HepG2 (cell line): ENCODE results near the gene ATP4A. TPM values are rescaled to one million over a fixed set of nuclear protein-coding genes. Genes with fewer than 3 reads are reported as not detected.
A peak's percentile ranks its signal among the peaks of the same experiment; 100 is the strongest.

Experiments used
- ARNTL ChIP-seq: sonication (generic); formaldehyde crosslinking; IDR thresholded peaks from 2 replicates; pipeline ENCODE4 v1.4.0; 2020; ENCODE audit warnings: mild to moderate bottlenecking, missing genetic modification reagents
- CCAR2 ChIP-seq: fragments of 200-400 bp; formaldehyde crosslinking; optimal IDR thresholded peaks from 2 replicates; pipeline ENCODE3; 2018; ENCODE audit warnings: low read depth, mild to moderate bottlenecking, low read length, moderate library complexity
- KDM2A ChIP-seq: sonication (generic); formaldehyde crosslinking; IDR thresholded peaks from 2 replicates; pipeline ENCODE4 v1.4.0; 2020; ENCODE audit warnings: low read depth, missing genetic modification reagents, borderline replicate concordance
- KMT2B ChIP-seq: IDR thresholded peaks from 2 replicates; pipeline ENCODE4 v1.6.1; 2016; ENCODE audit warnings: missing genetic modification reagents, missing compliant biosample characterization
- MIER2 ChIP-seq: IDR thresholded peaks from 2 replicates; pipeline ENCODE4 v1.6.1; 2016; ENCODE audit warnings: missing biosample characterization, missing genetic modification reagents
- PHF20 ChIP-seq: sonication (generic); formaldehyde crosslinking; IDR thresholded peaks from 2 replicates; pipeline ENCODE4 v1.5.0; 2020; ENCODE audit warnings: mild to moderate bottlenecking, missing genetic modification reagents
- SETDB1 ChIP-seq: sonication (generic); formaldehyde crosslinking; IDR thresholded peaks from 2 replicates; pipeline ENCODE4 v1.5.1; 2020; ENCODE audit warnings: missing genetic modification reagents, mild to moderate bottlenecking, borderline replicate concordance
- SOX5 ChIP-seq: IDR thresholded peaks from 2 replicates; pipeline ENCODE4 v1.6.1; 2016; ENCODE audit warnings: borderline replicate concordance
- TCF12 ChIP-seq, 2 experiments: fragments of 450-650 bp in 1 of 2; sonication (generic) in 1 of 2; formaldehyde crosslinking in 1 of 2; IDR thresholded peaks; 2 replicates each; pipeline versions ENCODE4 v1.6.1 to v1.8.0; 2017 to 2022; ENCODE audit warnings: antibody characterized with exemption in 1 of 2, mild to moderate bottlenecking in 1 of 2, missing genetic modification reagents in 1 of 2, moderate library complexity in 1 of 2
- TP53 ChIP-seq: sonication (generic); formaldehyde crosslinking; conservative IDR thresholded peaks from 2 replicates; pipeline ENCODE4 v1.4.0; 2020; ENCODE audit warnings: missing genetic modification reagents
- YEATS4 ChIP-seq: sonication (generic); formaldehyde crosslinking; IDR thresholded peaks from 2 replicates; pipeline ENCODE4 v1.4.0; 2020; ENCODE audit warnings: missing genetic modification reagents, borderline replicate concordance
- ZFP41 ChIP-seq: sonication (generic); formaldehyde crosslinking; IDR thresholded peaks from 2 replicates; pipeline ENCODE4 v1.4.0; 2020; ENCODE audit warnings: mild to moderate bottlenecking, missing genetic modification reagents, borderline replicate concordance
- ZNF10 ChIP-seq: sonication (generic); formaldehyde crosslinking; IDR thresholded peaks from 2 replicates; pipeline ENCODE4 v1.4.0; 2020; ENCODE audit warnings: mild to moderate bottlenecking, low read depth, missing genetic modification reagents, borderline replicate concordance
- ZNF337 ChIP-seq: sonication (generic); formaldehyde crosslinking; IDR thresholded peaks from 2 replicates; pipeline ENCODE4 v1.5.1; 2020; ENCODE audit warnings: missing genetic modification reagents, low read depth, mild to moderate bottlenecking, borderline replicate concordance
- ZNF451 ChIP-seq: sonication (generic); formaldehyde crosslinking; IDR thresholded peaks from 2 replicates; pipeline ENCODE4 v1.5.0; 2020; ENCODE audit warnings: mild to moderate bottlenecking, missing genetic modification reagents
- ZNF703 ChIP-seq: sonication (generic); formaldehyde crosslinking; IDR thresholded peaks from 2 replicates; pipeline ENCODE4 v1.5.1; 2020; ENCODE audit warnings: missing genetic modification reagents, mild to moderate bottlenecking, moderate library complexity, borderline replicate concordance
- ZNF781 ChIP-seq: sonication (generic); formaldehyde crosslinking; IDR thresholded peaks from 2 replicates; pipeline ENCODE4 v1.5.1; 2020; ENCODE audit warnings: borderline replicate concordance, mild to moderate bottlenecking, missing genetic modification reagents; ENCODE audit errors: not compliant biosample characterization
- ZNF788 ChIP-seq: sonication (generic); formaldehyde crosslinking; IDR thresholded peaks from 2 replicates; pipeline ENCODE4 v1.5.0; 2020; ENCODE audit warnings: mild to moderate bottlenecking, missing genetic modification reagents, borderline replicate concordance
- polyA plus RNA-seq, 8 experiments: library from polyadenylated mRNA; depleted of rRNA in 3 of 8; stranded (reverse) in 7 of 8; unstranded in 1 of 8; fragments of >200 nt; fragmentation: Illumina TruSeq in 4 of 8; extraction: Trizol in 4 of 8; gene quantifications; 2 replicates each; pipeline versions ENCODE4 v1.2.1 to v1.2.3, GENCODE V29; 2011 to 2016; ENCODE audit warnings: low read depth in 4 of 8, missing spikeins in 1 of 8, mixed read lengths in 1 of 8; ENCODE audit not compliant: insufficient read depth in 1 of 8
- total RNA-seq, 5 experiments: library from RNA; depleted of rRNA; stranded (reverse); fragments of >200 nt; fragmentation: Illumina TruSeq; extraction: Trizol; gene quantifications; 2 replicates each; pipeline ENCODE4 v1.2.3, GENCODE V29; 2016; ENCODE audit warnings: low read depth in 1 of 5
- TF ChIP-seq, protein P1 (sequence below): IDR thresholded peaks from 2 replicates; pipeline ENCODE4 v1.6.1; 2016; ENCODE audit warnings: missing compliant biosample characterization, missing genetic modification reagents, borderline replicate concordance
- TF ChIP-seq, protein P2 (sequence below): sonication (generic); formaldehyde crosslinking; IDR thresholded peaks from 2 replicates; pipeline ENCODE4 v1.4.0; 2020; ENCODE audit warnings: mild to moderate bottlenecking, low read depth, missing genetic modification reagents
- TF ChIP-seq, protein P3 (sequence below): fragments of 450-650 bp; IDR thresholded peaks from 2 replicates; pipeline ENCODE4 v1.6.1; 2016
- TF ChIP-seq, protein P4 (sequence below): IDR thresholded peaks from 2 replicates; pipeline ENCODE4 v1.6.1; 2012; ENCODE audit warnings: low read depth, low read length, improper control_type of control experiment
- TF ChIP-seq, protein P5 (sequence below): sonication (generic); formaldehyde crosslinking; IDR thresholded peaks from 2 replicates; pipeline ENCODE4 v1.4.0; 2020; ENCODE audit warnings: missing genetic modification reagents

Gene ATP4A
- total and polyA plus RNA-seq, 2 of the 13 experiments (the other 11 are each of a cell fraction or from before 2014, with no cell fraction given), result 0.08 to 0.11 TPM

DNA sequence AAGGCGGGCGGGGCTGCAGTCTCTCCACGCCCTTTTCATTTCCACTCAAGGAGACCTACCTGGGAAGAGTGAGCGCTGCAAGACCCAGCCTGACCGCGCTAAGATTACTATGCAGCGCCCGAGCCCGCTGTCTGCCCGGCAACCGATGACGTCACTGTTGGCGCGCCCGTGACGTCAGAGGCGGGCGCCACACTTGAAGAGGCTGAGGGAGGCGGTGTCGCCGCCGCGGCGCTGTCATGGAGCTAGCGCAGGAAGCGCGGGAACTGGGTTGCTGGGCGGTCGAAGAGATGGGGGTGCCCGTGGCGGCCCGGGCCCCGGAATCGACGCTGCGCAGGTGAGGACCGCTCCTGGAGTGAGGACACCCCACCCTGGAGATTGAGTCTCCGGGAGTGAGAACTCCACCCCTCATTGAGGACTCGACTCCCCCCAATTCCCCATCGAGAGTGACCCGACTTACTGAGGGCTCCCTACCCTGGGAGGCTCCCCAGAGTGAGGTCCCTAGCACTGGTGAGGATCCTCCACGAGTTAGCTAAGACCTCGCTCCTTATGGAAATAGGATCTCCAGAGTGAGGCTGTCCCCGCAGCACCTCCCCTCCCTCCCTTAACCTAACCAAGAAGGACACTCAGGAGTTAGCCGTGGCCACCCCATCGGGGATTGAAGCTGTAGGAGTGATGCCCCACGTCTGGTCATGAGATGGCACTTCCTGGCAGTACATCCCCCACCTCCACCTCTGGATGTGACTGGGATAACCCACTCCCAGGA lies 49.3 kb upstream of the ATP4A start, which contains the start of gene HAUS5 (continued):
- TF ChIP-seq ZNF10, result no peak
- TF ChIP-seq ZNF703 (CRISPR knock-in tag), result no peak
- TF ChIP-seq, protein P1, sequence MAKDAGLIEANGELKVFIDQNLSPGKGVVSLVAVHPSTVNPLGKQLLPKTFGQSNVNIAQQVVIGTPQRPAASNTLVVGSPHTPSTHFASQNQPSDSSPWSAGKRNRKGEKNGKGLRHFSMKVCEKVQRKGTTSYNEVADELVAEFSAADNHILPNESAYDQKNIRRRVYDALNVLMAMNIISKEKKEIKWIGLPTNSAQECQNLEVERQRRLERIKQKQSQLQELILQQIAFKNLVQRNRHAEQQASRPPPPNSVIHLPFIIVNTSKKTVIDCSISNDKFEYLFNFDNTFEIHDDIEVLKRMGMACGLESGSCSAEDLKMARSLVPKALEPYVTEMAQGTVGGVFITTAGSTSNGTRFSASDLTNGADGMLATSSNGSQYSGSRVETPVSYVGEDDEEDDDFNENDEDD (CRISPR knock-in tag), result peak; percentile 97
- TF ChIP-seq ZFP41, result no peak
- TF ChIP-seq KDM2A (CRISPR knock-in tag), result peak; percentile 92
- TF ChIP-seq MIER2 (CRISPR knock-in tag), result no peak
- TF ChIP-seq, protein P2, sequence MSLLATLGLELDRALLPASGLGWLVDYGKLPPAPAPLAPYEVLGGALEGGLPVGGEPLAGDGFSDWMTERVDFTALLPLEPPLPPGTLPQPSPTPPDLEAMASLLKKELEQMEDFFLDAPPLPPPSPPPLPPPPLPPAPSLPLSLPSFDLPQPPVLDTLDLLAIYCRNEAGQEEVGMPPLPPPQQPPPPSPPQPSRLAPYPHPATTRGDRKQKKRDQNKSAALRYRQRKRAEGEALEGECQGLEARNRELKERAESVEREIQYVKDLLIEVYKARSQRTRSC (CRISPR knock-in tag), result no peak
- no peak for TF ChIP-seq SETDB1 (CRISPR knock-in tag)
- TF ChIP-seq, protein P3, sequence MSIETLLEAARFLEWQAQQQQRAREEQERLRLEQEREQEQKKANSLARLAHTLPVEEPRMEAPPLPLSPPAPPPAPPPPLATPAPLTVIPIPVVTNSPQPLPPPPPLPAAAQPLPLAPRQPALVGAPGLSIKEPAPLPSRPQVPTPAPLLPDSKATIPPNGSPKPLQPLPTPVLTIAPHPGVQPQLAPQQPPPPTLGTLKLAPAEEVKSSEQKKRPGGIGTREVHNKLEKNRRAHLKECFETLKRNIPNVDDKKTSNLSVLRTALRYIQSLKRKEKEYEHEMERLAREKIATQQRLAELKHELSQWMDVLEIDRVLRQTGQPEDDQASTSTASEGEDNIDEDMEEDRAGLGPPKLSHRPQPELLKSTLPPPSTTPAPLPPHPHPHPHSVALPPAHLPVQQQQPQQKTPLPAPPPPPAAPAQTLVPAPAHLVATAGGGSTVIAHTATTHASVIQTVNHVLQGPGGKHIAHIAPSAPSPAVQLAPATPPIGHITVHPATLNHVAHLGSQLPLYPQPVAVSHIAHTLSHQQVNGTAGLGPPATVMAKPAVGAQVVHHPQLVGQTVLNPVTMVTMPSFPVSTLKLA, result no peak
- TF ChIP-seq SOX5 (CRISPR knock-in tag), result peak; percentile 35; the same call in 1 of the 2 replicates
- peak; percentile 92 for TF ChIP-seq PHF20 (CRISPR knock-in tag)
- TF ChIP-seq, protein P4, sequence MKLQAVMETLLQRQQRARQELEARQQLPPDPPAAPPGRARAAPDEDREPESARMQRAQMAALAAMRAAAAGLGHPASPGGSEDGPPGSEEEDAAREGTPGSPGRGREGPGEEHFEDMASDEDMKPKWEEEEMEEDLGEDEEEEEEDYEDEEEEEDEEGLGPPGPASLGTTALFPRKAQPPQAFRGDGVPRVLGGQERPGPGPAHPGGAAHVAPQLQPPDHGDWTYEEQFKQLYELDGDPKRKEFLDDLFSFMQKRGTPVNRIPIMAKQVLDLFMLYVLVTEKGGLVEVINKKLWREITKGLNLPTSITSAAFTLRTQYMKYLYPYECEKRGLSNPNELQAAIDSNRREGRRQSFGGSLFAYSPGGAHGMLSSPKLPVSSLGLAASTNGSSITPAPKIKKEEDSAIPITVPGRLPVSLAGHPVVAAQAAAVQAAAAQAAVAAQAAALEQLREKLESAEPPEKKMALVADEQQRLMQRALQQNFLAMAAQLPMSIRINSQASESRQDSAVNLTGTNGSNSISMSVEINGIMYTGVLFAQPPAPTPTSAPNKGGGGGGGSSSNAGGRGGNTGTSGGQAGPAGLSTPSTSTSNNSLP, result no peak
- peak; percentile 73 for TF ChIP-seq YEATS4 (CRISPR knock-in tag)
- TF ChIP-seq ZNF781 (CRISPR knock-in tag), result peak; percentile 35
- TF ChIP-seq KMT2B (CRISPR knock-in tag), result peak; percentile 94
- TF ChIP-seq TCF12 (IDR thresholded peaks at IDR 0.05), result no peak
- no peak for TF ChIP-seq TCF12 (CRISPR knock-in tag; IDR thresholded peaks at IDR 0.05)
- TF ChIP-seq ARNTL (CRISPR knock-in tag), result no peak
- TF ChIP-seq CCAR2, result no peak
- no peak for TF ChIP-seq ZNF337 (CRISPR knock-in tag)
- TF ChIP-seq, protein P5, sequence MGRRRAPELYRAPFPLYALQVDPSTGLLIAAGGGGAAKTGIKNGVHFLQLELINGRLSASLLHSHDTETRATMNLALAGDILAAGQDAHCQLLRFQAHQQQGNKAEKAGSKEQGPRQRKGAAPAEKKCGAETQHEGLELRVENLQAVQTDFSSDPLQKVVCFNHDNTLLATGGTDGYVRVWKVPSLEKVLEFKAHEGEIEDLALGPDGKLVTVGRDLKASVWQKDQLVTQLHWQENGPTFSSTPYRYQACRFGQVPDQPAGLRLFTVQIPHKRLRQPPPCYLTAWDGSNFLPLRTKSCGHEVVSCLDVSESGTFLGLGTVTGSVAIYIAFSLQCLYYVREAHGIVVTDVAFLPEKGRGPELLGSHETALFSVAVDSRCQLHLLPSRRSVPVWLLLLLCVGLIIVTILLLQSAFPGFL (CRISPR knock-in tag), result no peak
- TF ChIP-seq TP53, result no peak
- TF ChIP-seq ZNF451 (CRISPR knock-in tag), result 0 out of 2 replicates have a peak, but pooled peaks have one; percentile 56
- peak; percentile 28; the same call in 1 of the 2 replicates for TF ChIP-seq ZNF788 (CRISPR knock-in tag)
